ENCODE results near the gene HRH2.

Gene HRH2

DNA sequence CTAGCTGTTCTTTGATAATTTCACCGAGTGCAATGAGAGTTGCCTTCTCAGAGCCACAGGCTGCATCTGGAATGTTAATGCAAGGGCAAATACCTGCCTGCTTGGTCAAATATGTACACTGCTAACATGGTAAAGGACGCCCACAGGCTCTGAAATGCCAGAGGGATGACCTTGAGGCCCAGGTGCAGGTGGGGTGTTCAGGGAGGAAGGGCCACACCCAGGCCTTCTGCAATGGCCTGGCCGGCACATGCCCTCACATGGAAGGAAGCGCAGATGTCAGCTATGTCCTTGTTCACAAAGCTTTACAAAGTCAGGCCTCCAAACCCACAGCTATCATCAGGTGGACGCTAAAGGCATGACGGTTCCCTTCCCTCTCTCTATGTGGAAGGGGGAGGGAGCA, 48.6 kb downstream of the HRH2 start:
- DNase-seq (ENCODE audit: insufficient read length, low spot score) (no peak), FAIRE-seq (no peak)
- no peak for TF ChIP-seq POU2F2 (IDR thresholded peaks at IDR 0.05; ENCODE audit: low read depth, low read length)
- TF ChIP-seq SPI1 (IDR thresholded peaks at IDR 0.05; ENCODE audit: low read depth, low read length), result no peak
- no peak for TF ChIP-seq POLR2AphosphoS5 (IDR thresholded peaks at IDR 0.05; ENCODE audit: low read depth, low read length)
- TF ChIP-seq PAX5 (IDR thresholded peaks at IDR 0.05; ENCODE audit: insufficient read depth, low read length, severe bottlenecking), result no peak

DNA sequence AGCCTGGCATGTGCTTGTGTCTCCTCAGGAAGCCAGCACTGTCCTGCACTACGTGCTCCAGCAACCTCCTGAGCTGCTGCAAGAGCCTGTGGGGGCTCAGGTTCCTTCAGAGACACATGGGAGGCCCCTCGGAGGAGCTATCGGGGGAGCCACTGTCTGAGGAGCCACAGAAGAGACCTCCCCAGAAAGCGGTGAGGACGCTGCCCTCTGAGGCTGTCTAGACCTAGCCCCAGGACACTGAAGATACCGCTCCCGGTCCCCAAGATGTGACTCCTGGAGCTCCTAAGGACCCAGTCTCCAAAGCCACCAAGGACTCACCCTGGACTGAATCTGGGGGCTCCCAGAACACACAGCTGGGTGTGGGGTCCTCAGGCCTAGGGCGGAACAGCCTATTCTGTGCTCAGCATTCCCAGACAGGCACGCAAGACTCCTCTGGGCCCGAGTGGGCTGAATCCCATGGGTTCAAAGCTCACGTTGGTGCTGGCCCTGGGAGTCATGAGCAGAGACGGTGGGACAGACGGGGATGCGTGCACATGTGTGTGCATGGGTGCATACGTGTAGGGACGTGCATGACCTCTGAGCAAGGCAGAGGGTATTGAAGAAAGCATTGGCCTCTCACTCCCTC, 50.0 kb downstream of the HRH2 start:
- FAIRE-seq, result no peak

DNA sequence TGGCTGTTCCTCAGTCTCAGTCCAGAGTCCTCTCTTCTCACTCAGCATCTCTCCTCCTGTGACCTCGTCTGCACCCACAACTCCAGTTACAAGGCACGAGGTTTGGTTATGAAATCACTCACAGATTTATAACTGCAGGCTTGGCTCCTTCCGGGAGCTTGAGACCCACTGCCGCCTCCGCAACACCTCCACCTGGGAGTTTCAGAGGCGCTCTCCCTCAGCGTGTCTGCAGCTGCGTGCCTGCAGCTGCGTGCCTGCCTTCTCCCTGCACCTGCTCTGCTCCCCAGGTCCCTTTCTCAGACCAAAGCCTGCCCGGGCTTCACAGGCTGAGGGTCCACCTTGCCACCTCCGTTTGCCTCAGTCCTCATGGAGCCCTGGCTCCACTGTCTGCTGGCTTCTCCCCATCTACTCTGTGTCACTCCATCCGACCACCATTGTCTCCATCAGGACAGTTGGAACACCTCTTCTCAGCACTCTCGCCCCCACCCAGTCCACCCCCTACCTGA, 51.5 kb downstream of the HRH2 start:
- no peak for TF ChIP-seq POU2F2 (IDR thresholded peaks at IDR 0.05; ENCODE audit: low read depth, low read length)
- TF ChIP-seq PAX5 (IDR thresholded peaks at IDR 0.05; ENCODE audit: insufficient read depth, low read length, severe bottlenecking), result no peak
- no peak for TF ChIP-seq SPI1 (IDR thresholded peaks at IDR 0.05; ENCODE audit: low read depth, low read length)
- TF ChIP-seq POLR2A (IDR thresholded peaks at IDR 0.05; ENCODE audit: low read depth, low read length), result no peak
- no peak for TF ChIP-seq POLR2AphosphoS5 (IDR thresholded peaks at IDR 0.05; ENCODE audit: low read depth, low read length)
- no peak for TF ChIP-seq TAF1 (IDR thresholded peaks at IDR 0.05; ENCODE audit: low read depth, low read length)
- FAIRE-seq, result no peak
- no peak for DNase-seq (ENCODE audit: insufficient read length, low spot score)

More for the DNA sequence above, 50.0 kb downstream of the HRH2 start:
- DNase-seq (ENCODE audit: insufficient read length, low spot score), result no peak
- TF ChIP-seq POLR2A (IDR thresholded peaks at IDR 0.05; ENCODE audit: low read depth, low read length) (no peak), TAF1 (IDR thresholded peaks at IDR 0.05; ENCODE audit: low read depth, low read length) (no peak), SPI1 (IDR thresholded peaks at IDR 0.05; ENCODE audit: low read depth, low read length) (no peak), POU2F2 (IDR thresholded peaks at IDR 0.05; ENCODE audit: low read depth, low read length) (no peak), PAX5 (IDR thresholded peaks at IDR 0.05; ENCODE audit: insufficient read depth, low read length, severe bottlenecking) (no peak)

DNA sequence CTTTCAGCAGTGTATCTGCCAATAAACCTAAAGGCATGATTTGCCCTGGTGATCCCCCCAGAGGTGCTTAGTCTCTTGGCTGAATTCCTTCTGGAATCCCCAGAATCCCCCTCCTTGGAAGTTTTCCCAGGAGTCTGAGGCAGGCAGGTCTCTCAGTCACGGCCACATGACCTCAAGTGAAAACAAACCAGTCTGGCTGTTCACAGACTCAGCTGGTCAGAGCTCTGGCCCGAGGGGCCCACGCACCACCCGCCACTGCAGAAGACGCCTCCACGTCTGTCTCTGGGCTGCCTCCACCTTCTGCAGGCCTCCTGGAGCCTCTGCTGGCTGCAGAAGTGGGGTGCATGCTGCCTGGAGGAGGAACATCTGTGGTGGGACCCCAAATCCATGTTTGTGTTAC, 52.5 kb downstream of the HRH2 start:
- DNase-seq (ENCODE audit: insufficient read length, low spot score), result no peak
- TF ChIP-seq POLR2A (IDR thresholded peaks at IDR 0.05; ENCODE audit: low read depth, low read length), result no peak
- no peak for TF ChIP-seq TAF1 (IDR thresholded peaks at IDR 0.05; ENCODE audit: low read depth, low read length)
- no peak for FAIRE-seq

DNA sequence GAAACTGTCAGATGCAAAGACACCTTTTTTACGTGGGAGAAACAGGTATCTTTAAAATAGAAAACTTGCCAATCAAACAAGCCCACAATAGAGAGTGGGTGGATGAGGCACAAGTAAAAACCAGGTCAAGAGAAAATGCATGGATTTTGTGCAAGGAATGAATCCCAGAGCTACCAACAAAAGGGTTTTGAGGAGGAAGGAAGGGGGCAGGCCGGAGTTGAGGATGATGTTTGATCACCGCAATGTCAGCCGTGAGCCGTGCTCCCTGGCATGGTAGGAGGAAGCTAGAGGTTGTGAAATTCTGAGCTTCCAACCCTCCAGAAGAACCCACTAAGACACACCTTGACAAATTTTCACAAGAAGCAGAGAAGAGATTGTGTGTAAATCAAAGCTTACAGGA, 53.2 kb downstream of the HRH2 start:
- no peak for FAIRE-seq
- DNase-seq (ENCODE audit: insufficient read length, low spot score), result no peak
- no peak for TF ChIP-seq POLR2A (IDR thresholded peaks at IDR 0.05; ENCODE audit: low read depth, low read length)
- TF ChIP-seq TAF1 (IDR thresholded peaks at IDR 0.05; ENCODE audit: low read depth, low read length), result no peak
- no peak for TF ChIP-seq PAX5 (IDR thresholded peaks at IDR 0.05; ENCODE audit: insufficient read depth, low read length, severe bottlenecking)
- no peak for TF ChIP-seq SPI1 (IDR thresholded peaks at IDR 0.05; ENCODE audit: low read depth, low read length)
- TF ChIP-seq POU2F2 (IDR thresholded peaks at IDR 0.05; ENCODE audit: low read depth, low read length), result no peak
- TF ChIP-seq POLR2AphosphoS5 (IDR thresholded peaks at IDR 0.05; ENCODE audit: low read depth, low read length), result no peak

DNA sequence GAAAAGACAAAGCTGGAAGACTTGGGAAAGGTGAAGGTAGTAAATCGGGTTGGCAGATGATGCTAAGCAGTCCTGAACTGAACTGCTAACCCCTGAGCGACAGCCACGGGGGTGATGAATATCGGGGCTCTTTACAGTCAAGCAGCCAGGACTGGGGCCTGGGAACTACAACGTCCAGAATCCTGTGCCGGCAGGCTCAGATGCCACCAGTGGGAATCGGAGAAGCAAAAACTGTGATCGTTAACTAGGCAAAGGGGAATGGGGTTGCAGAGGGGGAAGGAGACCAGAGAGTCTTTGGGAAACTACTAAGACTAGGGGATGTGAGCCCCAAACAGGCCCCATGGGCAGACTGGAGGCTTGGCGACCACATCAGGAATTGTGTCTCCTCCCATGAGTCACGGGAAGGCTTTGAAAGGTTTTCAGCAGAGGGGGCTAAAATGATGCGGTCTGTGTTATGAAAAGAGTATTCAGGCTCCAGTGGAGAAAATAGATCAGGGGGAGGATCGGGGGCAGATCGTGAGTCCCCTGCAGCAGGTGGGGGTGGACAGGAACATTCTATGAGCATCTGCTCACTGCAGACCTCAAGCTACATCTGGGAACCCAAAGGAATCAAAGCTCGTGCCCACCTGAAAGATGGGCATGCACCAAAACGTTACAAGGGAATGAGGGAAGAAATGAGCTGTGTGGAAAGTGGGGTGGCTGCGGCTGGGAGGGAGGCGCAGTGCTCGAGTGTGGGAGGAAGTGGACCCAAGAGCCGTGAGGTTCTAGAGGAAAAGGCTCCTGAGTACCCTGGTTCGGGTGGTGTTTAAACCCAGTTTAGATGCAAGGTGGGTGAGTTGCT, 53.8 kb downstream of the HRH2 start:
- TF ChIP-seq PAX5 (IDR thresholded peaks at IDR 0.05; ENCODE audit: insufficient read depth, low read length, severe bottlenecking), result no peak
- no peak for TF ChIP-seq POLR2A (IDR thresholded peaks at IDR 0.05; ENCODE audit: low read depth, low read length)
- no peak for TF ChIP-seq SPI1 (IDR thresholded peaks at IDR 0.05; ENCODE audit: low read depth, low read length)
- TF ChIP-seq POU2F2 (IDR thresholded peaks at IDR 0.05; ENCODE audit: low read depth, low read length), result no peak
- no peak for TF ChIP-seq POLR2AphosphoS5 (IDR thresholded peaks at IDR 0.05; ENCODE audit: low read depth, low read length)
- no peak for TF ChIP-seq TAF1 (IDR thresholded peaks at IDR 0.05; ENCODE audit: low read depth, low read length)
- DNase-seq (ENCODE audit: insufficient read length, low spot score) (no peak), FAIRE-seq (no peak)

DNA sequence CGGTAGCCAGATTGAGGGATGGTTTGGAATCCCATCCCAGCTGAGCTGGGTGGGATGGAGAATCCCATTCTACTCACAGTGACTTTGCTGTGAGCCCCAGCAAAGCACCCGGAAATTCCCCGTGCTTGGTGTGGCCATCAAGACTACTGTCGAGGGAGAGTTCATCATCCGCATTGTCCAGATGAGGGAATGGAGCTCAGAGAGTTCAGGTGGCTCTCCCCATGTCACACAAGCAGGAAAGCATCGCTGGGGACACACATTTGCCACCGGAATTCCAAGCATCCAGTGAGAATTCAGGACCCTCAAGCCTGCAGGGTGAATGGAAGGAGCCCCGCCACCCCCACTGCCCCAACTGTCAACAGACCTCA, 54.4 kb downstream of the HRH2 start:
- no peak for DNase-seq (ENCODE audit: insufficient read length, low spot score)
- no peak for FAIRE-seq
- TF ChIP-seq POLR2AphosphoS5 (IDR thresholded peaks at IDR 0.05; ENCODE audit: low read depth, low read length), result no peak
- no peak for TF ChIP-seq TAF1 (IDR thresholded peaks at IDR 0.05; ENCODE audit: low read depth, low read length)
- TF ChIP-seq PAX5 (IDR thresholded peaks at IDR 0.05; ENCODE audit: insufficient read depth, low read length, severe bottlenecking), result no peak
- no peak for TF ChIP-seq SPI1 (IDR thresholded peaks at IDR 0.05; ENCODE audit: low read depth, low read length)
- TF ChIP-seq POLR2A (IDR thresholded peaks at IDR 0.05; ENCODE audit: low read depth, low read length), result no peak
- TF ChIP-seq POU2F2 (IDR thresholded peaks at IDR 0.05; ENCODE audit: low read depth, low read length), result no peak

DNA sequence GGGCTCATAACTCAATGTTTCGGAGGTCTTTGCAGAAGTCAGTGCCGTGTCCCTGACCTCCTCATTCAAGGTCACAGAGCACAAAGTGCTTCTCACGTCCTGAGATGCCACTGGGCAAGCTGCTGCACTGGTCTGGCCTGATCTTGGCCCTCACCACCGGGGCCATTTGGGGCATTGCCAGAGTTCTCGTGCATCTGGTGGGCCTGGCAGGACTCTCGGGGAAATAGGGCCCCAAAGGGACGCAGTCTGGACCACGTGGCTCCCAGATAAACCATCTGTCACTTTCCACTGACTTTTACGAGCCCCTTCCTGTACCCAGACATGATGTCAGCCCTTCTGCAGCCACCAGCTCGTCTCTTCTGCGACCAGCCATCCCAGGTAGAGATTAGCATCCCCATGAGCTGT, 54.8 kb downstream of the HRH2 start:
- no peak for DNase-seq (ENCODE audit: insufficient read length, low spot score)
- no peak for TF ChIP-seq POLR2AphosphoS5 (IDR thresholded peaks at IDR 0.05; ENCODE audit: low read depth, low read length)
- no peak for TF ChIP-seq PAX5 (IDR thresholded peaks at IDR 0.05; ENCODE audit: insufficient read depth, low read length, severe bottlenecking)
- no peak for TF ChIP-seq POU2F2 (IDR thresholded peaks at IDR 0.05; ENCODE audit: low read depth, low read length)
- no peak for TF ChIP-seq POLR2A (IDR thresholded peaks at IDR 0.05; ENCODE audit: low read depth, low read length)
- no peak for TF ChIP-seq TAF1 (IDR thresholded peaks at IDR 0.05; ENCODE audit: low read depth, low read length)
- no peak for TF ChIP-seq SPI1 (IDR thresholded peaks at IDR 0.05; ENCODE audit: low read depth, low read length)
- no peak for FAIRE-seq

DNA sequence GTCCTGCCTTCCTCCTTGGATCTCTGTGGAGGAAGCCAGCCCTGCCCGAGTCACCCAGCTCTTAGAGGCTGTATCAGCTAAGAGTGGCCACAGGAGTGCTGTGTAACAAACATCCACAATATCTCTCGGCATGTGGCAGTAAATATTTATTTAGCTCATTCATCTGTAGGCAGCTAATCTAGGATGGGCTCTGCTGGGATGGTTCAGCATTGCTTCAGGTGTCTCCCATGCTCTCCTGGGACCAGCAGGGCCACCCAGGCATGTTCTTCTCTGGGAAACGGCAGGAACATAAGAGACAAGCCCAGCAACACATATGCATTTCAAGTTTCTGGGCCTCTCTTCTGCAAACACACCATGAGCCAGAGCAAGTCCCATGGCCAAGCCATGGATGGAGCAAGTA, 56.1 kb downstream of the HRH2 start:
- DNase-seq (ENCODE audit: insufficient read length, low spot score) (no peak), FAIRE-seq (no peak)
- TF ChIP-seq PAX5 (IDR thresholded peaks at IDR 0.05; ENCODE audit: insufficient read depth, low read length, severe bottlenecking), result no peak
- TF ChIP-seq POLR2AphosphoS5 (IDR thresholded peaks at IDR 0.05; ENCODE audit: low read depth, low read length), result no peak
- no peak for TF ChIP-seq POLR2A (IDR thresholded peaks at IDR 0.05; ENCODE audit: low read depth, low read length)
- no peak for TF ChIP-seq TAF1 (IDR thresholded peaks at IDR 0.05; ENCODE audit: low read depth, low read length)
- TF ChIP-seq POU2F2 (IDR thresholded peaks at IDR 0.05; ENCODE audit: low read depth, low read length), result no peak
- no peak for TF ChIP-seq SPI1 (IDR thresholded peaks at IDR 0.05; ENCODE audit: low read depth, low read length)
